ENCODE data around the gene RHEBL1.
"Not testable (repeated sequence)": the region's sequence is repeated elsewhere in the genome, so short reads cannot be mapped to it uniquely, and the experiment has no call there.

Gene RHEBL1

DNA sequence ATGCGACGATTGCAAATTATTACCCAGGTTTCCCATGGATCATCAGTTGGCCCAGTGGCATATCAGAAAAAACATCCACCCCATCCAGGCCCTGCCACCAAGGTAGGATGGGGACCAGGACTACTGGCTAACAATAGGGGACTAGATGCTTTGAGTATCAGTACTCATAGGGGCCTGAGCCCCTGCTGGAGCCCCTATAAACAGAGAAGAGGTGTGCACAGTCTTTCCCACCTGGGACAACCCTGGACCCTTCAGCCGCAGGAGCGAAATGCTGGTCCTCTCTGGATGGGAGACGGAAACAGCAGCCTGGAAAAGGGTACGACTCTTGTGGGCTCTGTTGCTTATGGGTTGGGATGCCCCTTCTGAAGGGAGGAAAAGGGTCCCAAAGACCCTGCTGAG lies 19.2 kb upstream of the RHEBL1 start:
- FAIRE-seq: no peak

DNA sequence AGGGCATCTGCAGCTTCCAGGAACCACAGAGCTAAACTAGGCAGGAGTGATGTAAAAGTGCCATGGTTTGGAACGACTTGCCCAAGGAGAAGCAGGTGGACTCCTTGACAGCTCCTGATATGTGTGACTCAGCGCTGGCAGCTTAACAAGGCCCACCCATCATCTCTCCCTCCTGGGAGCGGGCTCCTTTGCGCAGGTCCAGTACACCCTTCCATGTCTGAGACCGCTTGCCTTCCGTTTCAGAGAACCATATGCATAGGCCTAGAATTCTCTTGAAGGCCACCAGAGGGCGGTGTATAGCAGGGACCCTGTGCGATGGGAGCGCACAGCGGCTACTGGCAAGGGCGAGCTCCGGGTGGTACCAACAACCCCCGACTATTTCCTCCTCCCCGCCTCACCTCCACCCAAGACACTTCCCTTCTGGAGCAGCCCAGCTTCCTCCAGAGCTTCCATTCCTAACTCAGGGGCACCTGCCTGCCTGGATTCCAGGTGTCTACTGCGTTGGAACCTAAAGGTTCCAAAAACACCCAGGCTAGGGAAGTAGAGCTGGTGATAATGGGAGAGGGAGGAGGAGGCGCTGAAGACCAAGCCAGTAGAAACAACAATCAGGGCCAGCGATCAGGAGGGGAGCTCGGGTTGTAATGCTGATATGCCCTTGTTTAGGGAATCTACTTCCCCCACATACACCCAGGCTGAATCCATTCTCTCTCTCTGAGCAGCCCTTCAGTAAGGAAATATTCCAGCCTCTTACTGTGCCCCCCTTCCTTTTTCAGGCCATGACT lies 18.6 kb upstream of the RHEBL1 start:
- no peak for FAIRE-seq

DNA sequence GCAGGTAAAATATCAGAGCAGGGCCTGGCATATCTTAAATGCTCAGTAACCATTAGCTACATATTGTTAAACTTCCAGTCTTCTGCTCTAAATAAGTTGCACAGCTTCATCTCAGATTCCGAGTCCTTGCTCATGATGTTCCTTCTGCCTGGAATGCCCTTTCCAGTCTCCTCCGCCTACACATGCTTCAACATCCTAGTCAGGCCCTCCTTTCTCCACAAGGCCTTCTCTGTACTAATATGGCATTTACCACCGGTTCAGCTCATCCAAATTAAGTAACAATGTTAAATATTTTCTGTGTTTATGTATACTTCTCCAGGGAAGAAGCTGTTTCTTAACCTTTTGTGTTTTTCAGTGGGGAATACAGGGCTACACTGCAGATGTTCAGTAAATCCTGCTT lies 16.3 kb upstream of the RHEBL1 start:
- FAIRE-seq: no peak

DNA sequence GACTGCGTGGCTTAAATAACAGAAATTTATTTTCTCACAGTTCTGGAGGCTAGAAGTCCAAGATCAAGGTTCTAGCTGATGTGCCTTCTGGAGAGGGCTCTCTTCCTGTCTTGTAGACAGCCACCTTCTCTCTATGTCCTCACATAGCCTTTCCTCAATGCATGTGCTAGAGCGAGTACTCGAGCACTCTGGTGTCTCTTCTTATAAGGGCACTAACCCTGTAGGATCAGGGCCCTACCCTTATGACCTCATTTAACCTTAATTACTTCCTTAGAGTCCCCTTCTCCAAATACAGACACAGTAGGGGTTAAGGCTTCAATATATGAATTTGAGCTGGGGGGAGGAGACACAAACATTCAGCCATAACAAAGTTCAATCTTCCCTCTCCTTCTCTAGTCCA lies 14.7 kb upstream of the RHEBL1 start:
- FAIRE-seq: no peak

DNA sequence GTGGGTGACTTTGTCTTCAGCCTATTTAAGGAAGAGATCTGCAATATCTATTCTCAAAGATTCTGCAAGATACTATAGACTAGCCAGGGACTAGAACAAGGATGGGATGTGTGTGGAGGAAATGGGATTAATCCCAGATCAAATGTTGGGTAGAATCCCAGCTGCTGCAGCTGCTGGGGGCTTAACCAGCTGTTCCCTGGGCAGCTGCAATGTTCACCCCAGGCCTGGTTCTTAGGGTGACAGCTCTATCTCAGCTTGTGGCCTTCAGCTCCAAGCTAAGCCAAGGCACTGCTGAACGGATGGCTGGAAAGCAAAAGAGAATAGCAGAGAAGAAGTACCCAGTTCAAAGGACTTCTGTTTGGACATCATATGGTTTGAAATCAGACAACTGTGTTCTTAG lies 10.0 kb upstream of the RHEBL1 start:
- no peak for FAIRE-seq

DNA sequence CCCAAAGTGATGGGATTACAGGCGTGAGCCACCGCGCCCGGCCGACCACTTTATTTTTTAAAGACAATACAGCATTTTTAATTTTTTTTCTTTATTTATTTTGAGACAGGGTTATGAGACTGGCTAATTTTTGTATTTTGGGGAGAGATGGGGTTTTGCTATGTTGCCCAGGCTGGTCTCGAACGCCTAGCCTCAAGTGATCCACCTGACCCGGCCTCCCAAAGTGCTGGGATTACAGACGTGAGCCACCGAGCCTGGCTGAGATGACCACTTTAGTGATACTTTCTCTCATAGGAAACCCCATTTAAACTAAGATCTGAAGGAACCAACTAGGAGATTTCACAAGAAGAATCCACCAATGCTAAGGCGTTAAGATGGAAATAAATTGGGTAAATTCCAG lies 1.2 kb upstream of the RHEBL1 start:
- no peak for FAIRE-seq

DNA sequence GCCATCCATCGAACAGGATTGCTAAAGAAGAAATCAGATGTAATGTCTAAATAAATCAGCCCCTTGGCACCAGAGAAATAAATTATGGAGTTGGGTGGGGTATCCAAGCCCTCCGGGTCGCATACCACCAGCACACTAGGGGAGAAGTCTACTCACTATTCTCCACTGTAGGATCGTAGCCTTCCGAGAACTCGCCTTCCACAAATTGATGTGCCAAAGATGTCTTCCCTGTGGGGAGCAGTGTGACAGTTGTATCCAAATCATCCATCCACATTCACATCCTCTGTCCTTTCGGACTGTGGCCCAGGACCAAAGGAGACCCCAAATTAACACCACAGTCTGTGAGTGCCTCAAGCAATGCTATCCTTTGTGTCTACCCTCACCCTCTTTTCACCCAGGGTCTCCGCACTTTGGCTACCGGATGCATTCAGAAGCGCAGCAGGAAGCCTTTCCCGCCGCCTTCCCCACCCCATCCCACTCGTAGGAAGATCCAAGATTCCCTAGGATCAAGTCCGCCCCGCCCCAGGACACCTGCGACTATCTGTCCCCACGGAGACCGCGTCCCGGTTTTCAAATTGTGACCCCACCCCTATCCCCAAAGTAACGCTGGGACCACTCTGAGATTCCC lies 786 bp downstream of the RHEBL1 start:
- no peak for FAIRE-seq

DNA sequence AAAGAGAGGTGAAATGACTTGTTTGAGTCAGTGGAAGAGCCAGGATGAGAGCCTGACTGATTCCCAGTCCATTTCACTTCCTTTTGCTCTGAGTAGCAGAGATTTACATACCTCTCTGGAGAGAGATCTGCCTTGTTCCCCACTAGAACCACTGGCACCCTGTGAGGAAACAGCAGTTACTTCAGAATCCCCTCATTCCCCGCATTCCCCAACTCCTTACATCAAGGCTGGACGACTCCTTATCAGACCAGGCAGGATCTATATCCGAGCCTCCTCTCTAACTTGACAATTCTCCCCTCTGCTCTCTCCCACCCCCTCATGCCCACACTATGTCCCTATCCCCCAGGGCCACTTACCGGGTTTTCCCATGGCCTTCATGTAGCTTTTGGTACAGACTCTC lies 3.7 kb downstream of the RHEBL1 start:
- no peak for FAIRE-seq

DNA sequence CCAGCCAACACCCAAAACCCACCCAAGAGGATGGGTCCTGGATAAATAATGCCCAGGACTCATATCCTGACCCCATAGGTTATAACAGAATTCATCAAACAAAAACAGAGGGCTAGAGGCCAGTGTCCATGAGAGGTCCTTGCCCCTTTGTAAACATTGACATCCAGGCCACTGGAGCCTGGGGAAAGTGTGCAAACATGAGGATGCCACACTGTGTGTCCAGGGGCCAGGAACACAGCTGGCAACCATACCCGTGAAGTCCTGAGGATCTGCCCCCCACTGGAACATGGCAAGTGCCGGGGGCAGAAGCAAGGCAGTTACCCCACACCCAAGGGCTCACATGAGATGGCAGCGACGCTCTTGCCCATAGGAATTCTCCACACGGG lies 5.0 kb downstream of the RHEBL1 start:
- FAIRE-seq: no peak

DNA sequence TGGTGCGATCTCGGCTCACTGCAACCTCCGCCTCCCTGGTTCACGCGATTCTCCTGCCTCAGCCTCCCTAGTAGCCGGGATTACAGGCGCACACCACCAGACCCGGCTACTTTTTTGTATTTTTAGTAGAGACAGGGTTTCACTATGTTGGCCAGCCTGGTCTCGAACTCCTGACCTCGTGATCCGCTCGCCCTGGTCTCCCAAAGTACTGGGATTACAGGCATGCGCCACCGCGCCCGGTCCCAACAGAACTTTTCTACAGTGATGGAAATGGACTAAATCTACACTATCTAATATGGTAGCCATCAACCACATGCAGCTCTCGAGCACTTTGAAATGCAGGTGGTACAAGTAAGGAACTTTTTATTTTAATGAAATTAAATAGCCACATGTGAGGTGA lies 7.9 kb downstream of the RHEBL1 start:
- not testable (repeated sequence) for FAIRE-seq

DNA sequence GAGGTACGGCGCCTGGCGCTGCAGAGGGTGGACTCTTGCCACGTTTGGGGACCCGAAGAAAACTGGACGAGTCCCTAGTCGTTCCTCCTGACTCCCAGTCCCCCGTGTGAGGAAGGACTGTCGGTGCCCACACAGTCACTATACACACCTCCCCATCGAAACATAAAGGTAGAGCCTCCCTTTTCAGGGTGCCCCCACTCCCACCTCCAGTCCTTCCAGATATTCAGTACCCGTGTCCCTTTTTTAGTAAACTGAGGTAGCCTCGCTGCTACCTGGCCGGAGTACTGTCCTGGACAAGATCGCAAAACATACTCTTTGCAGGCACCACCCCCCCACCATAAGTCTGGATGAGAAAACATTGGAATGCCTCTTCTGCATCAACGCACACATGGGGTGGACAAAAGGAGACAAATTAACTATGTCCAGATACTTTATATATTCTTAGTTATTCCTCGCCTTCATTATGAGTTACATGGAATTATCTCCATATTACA lies 8.6 kb downstream of the RHEBL1 start:
- FAIRE-seq: no peak

DNA sequence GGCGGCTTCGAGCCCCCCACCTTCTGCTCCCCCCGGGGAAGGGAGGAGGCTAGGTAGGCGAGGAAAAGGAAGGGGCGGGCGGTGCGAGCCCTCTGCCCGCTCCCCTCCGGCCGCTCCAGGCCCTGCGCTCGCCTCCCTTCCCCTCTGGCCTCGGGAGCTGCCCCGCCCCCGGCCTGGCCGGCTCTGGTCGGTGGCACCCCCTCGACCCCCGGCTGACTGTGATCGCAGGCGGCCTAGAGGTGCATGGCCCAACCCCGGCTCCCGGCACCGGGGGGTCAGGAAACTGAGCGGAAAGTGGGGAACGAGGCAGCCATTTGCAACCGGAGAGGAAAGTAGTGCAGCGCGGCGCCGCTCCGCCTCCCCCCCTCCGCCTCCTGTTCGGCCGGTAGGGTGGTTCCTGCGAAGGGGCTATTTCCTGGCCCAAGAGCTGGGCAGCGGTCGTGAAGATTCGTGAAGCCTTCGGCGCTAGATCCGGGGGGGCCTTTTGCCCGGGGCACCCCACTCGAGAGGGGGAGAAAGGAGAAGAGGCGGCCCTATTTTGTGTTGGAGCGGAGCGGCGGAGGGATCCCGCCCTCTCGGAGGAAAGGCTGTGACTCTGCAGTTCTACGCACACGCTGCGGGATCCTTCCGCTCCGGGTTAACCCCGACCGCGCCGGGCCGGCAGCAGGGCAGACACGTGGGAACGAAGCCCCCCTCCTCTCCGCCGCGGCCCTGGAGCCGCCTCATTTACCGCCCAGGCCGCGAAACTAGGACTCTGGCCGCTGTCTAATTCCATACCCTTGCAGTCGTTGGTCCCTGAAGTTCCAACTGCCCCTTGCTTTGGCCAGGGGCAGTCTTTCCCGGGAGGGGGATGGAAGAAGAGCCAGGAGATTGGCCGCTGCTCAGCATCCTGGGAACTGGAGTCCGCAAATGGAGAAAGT lies 9.3 kb downstream of the RHEBL1 start, which contains the start of gene KMT2D:
Gene KMT2D (minus strand): TSS at position 558 of the 920 bp plus-strand sequence. CDS start 5,470 bp downstream, outside the sequence.
- no peak for FAIRE-seq

DNA sequence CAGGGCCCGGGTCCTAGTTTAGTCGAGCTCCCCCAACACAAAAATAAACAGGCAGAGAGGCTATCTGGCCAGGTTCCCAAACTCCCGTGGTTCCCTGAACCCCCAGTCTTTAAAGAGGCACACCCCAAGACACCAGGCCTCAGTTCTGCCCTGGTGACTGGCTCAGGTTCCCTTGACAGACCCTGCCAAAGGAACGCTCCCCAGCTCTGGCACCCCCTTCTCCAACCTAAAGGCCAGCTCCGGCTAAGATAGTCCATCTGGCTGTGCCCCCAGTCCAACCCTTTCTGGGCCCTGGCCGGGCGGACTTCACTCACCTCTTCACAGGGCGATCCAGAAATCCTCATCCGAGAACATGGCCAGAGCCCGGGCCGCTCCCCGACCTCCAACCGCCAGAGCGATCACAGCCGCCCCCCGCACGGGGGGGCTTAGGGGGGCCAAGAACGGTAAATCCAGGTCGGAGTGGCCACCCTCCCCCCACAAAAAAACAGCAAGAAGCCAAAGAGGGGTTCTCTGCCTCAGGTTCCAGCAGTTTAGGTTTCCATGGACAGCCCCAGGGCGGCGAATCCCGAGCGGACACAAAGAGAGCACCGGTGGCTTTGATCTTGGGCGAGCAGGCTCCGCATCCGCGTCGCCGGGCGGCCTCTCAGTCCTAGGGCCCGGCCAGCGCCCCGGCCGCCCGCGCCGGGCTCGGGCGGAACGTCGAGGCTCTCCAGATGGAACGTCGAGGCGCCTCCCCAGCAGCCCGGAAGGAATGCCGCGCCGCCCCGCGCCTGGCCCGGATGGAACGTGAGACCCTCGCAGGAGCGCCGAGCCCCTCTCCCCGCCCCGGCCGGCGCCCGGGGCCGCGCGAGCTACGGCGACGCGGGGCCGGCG lies 10.2 kb downstream of the RHEBL1 start:
- FAIRE-seq: no peak

DNA sequence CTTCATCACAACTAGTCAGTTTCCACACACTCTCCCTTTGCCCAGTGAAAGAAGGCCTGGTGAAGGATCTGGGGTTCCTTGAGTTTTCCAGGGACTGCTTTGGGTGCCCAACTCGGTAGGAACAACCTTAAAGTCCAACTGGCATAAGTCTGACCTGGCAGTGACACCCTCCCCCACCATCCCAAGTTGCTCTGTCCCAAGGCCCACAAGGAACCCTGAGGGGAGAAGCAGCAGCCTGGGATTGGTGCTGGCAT lies 10.8 kb downstream of the RHEBL1 start:
- no peak for FAIRE-seq

DNA sequence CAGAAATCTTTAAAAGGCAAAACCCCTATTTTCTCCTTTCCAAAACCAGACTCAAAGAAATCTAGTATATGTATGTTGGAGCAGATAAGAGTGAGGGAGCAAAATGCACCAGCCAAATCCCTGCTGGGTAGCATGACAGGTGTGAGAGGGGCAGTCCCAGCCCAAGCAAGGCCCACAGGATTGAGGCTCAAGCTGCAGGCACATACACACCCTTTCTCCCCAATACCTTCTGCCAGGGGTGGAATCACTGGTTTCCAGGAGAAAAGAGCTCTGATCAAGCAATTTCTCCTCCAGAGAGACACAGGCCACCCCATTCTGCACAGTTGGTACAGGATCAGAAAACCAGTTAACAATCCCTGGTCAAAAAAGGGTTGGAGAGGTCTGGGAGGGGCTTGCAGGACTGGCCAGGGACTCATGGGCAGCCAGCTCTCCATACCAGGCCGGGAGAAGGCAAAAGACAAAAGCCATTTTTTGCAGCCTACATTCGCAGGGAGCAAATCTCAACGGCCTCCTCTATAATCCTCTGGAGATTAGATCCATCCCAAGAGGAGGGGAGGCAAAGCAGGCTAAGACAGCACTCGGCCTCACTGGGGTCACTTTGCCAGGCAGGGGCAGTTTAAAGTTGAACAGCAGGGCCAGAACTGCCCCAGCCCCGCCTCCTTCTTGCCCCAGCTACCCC lies 11.3 kb downstream of the RHEBL1 start:
- no peak for FAIRE-seq

DNA sequence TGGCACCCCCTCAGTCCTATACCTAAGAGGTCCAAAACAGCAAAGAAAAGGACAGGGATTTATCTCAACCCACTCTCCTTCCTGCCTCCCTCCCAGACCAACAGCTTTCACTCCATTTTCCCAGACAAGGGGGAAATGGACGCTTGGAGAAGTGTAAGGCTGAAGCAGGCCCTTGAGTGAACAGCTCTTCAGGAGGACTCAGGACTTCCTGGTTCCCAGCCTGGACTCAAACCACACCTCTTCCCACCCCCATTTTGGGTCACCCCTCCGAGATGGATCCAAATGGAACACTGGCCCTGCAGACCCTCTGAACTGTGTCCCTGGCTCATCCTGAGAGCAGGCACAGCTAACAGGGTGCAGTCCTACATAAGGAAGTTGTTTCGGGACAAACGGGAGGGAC lies 11.9 kb downstream of the RHEBL1 start:
- no peak for FAIRE-seq

DNA sequence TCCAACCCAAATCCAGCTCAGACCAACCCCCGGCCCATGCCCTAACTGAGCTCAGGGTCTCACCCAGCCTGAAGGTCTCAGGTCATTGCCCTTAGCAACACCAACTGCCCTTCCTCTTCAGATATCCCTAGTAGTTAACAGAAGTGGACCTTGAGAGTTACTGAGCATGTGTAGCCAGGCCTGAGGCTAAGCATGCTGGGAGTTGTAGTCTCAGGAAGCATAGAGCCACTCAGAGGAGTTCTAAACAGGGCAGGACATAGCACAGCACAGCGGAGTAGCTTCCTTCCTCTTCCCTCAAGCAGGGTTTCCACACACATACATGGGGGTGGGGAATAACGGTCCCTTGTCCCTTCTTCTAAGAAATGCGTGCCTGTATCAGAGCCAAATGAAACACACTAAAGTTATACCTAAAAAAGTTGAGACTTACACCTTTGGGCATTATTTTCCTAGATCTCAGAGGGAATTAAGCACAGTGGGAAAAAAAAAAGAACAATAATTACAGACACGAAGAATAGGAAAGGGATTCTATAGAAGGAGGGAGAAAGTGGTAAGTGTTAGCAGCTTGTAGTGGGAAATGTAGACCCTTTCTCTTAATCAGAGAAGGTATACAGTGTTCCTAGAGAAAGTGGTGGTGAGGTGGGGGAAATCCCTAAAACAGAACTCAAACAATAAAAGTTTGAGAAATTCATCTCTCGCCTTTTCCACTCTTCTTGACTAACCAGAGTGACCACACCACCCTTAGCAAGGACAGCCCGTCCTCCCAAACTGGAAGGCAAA lies 13.6 kb downstream of the RHEBL1 start:
- no peak for FAIRE-seq

DNA sequence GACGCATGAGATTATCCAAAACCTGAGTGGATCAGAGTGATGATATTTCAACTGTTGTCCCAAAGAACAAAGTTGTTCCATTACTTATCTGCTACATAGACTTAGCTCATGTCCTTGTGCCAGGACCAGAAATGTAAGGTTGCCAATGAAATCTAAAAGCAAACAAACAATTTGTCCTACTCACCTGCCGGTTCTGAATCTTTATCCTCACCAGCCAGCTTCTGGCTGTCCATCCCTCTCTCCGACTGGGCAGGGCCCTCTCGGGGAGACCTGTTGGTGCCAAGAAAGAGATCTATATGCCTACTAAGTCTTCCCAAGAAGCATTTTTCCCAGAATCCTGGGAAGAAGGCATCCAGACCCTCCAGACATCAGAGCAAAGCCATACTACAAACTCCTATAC lies 14.7 kb downstream of the RHEBL1 start:
- no peak for FAIRE-seq

DNA sequence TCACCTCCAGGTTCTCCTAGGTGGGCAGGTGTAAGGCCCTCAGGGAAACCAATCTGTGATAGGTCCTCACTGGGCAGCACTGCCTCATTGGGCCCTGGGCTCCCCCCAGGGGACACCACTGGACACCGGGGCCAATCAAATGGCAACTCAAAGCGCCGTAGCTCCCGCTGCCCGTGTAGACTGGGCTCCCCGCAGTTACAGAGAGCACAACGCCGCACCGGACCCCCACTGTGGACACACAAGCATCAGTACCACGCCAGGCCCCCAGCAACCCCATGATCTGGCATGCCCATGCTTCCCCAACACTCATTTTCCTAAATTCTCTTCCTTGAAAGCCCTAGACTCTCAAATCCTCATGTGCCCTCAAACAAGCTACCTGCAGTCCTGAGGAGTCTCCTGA lies 15.3 kb downstream of the RHEBL1 start:
- FAIRE-seq: no peak

DNA sequence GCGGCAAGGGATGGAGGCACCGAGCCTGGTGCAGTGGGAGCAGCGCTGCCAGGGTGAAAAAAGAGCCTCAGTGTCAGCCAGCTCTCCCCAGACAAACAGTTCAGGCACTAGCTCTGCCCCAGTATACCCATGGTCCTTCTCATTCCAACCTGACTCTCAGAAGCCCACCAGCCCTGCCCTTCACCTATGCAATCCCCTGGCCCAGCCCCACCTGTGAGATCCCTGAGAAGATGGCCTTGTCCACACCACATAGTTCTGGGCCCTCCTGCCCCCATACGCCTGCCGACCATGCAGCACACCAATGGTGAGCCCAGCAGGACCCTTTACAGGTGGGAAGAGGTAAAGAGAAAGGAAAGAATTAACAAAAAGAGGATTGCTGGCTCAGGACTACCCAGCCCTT lies 15.7 kb downstream of the RHEBL1 start:
- no peak for FAIRE-seq
